SK-N-SH (cell line): Measurements from ENCODE around the gene NEMF. TPM values are rescaled to one million over a fixed set of nuclear protein-coding genes. Genes with fewer than 3 reads are reported as not detected.

Experiments
- CTCF ChIA-PET: fragments of 300-600, 350-600 bp; formaldehyde crosslinking; extraction: SDS; loops from one replicate; lab custom pipeline; 2021; lab: Yijun Ruan, JAX
- POLR2A ChIA-PET: fragments of 350-600 bp; sonication (Branson Sonifier 250); formaldehyde crosslinking; extraction: SDS; loops from one replicate; lab custom pipeline; 2020; ENCODE audit warnings: antibody characterized with exemption, inconsistent platforms; lab: Yijun Ruan, JAX
- DNase-seq: peaks from one replicate; pipeline ENCODE4 v3.0.0; 2012
- H2AFZ ChIP-seq: fragments of 200-600 bp; sonication (generic); 2 replicates; pipeline ENCODE4 v1.8.1; 2016; ENCODE audit warnings: antibody characterized with exemption, mild to moderate bottlenecking, low read depth
- H3F3A ChIP-seq: fragments of 200-600 bp; sonication (generic); replicated peaks from 2 replicates; pipeline ENCODE3; 2016; ENCODE audit warnings: antibody characterized with exemption, mild to moderate bottlenecking; ENCODE audit not compliant: insufficient read depth
- H3K27ac ChIP-seq, 2 experiments: fragments of 200-500 bp in 1 of 2; fragments of 200-600 bp in 1 of 2; sonication (Bioruptor generic) in 1 of 2; sonication (generic), shearing (Covaris generic) in 1 of 2; 2 replicates each; pipeline versions ENCODE4 v1.5.1 to v1.6.1; 2014 to 2016; ENCODE audit warnings: low read depth in 2 of 2, inconsistent platforms in 1 of 2, low read length in 1 of 2, mild to moderate bottlenecking in 1 of 2, mixed read lengths in 1 of 2
- H3K27me3 ChIP-seq: fragments of 200-600 bp; sonication (generic), shearing (Covaris generic); 2 replicates; pipeline ENCODE4 v1.6.1; 2016; ENCODE audit warnings: mixed run types; ENCODE audit not compliant: insufficient read depth
- H3K36me3 ChIP-seq, 2 experiments: fragments of 200-500 bp in 1 of 2; fragments of 200-600 bp in 1 of 2; sonication (Bioruptor generic) in 1 of 2; sonication (generic) in 1 of 2; replicated peaks in 1 of 2; 2 replicates each; pipeline versions ENCODE3 to v1.5.1; 2014 to 2016; ENCODE audit warnings: low read length in 1 of 2, mild to moderate bottlenecking in 1 of 2; ENCODE audit not compliant: insufficient read depth in 2 of 2, control insufficient read depth in 1 of 2
- H3K4me1 ChIP-seq, 2 experiments: fragments of 200-500 bp in 1 of 2; fragments of 200-600 bp in 1 of 2; sonication (Bioruptor generic) in 1 of 2; sonication (generic), shearing (Covaris generic) in 1 of 2; 2 replicates each; pipeline versions ENCODE4 v1.5.1 to v1.6.1; 2014 to 2016; ENCODE audit warnings: low read depth in 1 of 2, low read length in 1 of 2, mixed run types in 1 of 2; ENCODE audit not compliant: insufficient read depth in 2 of 2, control insufficient read depth in 1 of 2
- H3K4me2 ChIP-seq: fragments of 200-600 bp; sonication (generic), shearing (Covaris generic); 2 replicates; pipeline ENCODE4 v1.6.1; 2017; ENCODE audit warnings: mixed run types
- H3K4me3 ChIP-seq, 2 experiments: fragments of 200-500 bp in 1 of 2; fragments of 200-600 bp in 1 of 2; sonication (Bioruptor generic) in 1 of 2; sonication (generic), shearing (Covaris generic) in 1 of 2; 2 replicates each; pipeline versions ENCODE4 v1.5.1 to v1.8.1; 2014 to 2016; ENCODE audit warnings: low read depth in 2 of 2, inconsistent platforms in 1 of 2, low read length in 1 of 2, mild to moderate bottlenecking in 1 of 2, mixed read lengths in 1 of 2, moderate library complexity in 1 of 2
- H3K79me2 ChIP-seq: fragments of 200-600 bp; sonication (generic); 2 replicates; pipeline ENCODE4 v1.8.1; 2017; ENCODE audit warnings: mild to moderate bottlenecking; ENCODE audit not compliant: insufficient read depth
- H3K9ac ChIP-seq: fragments of 200-600 bp; sonication (generic); 2 replicates; pipeline ENCODE4 v1.6.1; 2017; ENCODE audit warnings: mixed run types
- H3K9me2 ChIP-seq: fragments of 200-600 bp; sonication (generic); 2 replicates; pipeline ENCODE4 v1.6.1; 2017; ENCODE audit warnings: mixed run types
- H3K9me3 ChIP-seq: fragments of 200-600 bp; sonication (generic); 2 replicates; pipeline ENCODE4 v1.6.1; 2017; ENCODE audit warnings: mixed run types, mild to moderate bottlenecking, moderate library complexity
- H4K20me1 ChIP-seq: fragments of 200-600 bp; sonication (generic); 2 replicates; pipeline ENCODE4 v1.6.1; 2017; ENCODE audit warnings: mild to moderate bottlenecking, mixed run types; ENCODE audit not compliant: insufficient read depth
- CHD2 ChIP-seq: fragments of 150-350 bp; IDR thresholded peaks from 2 replicates; pipeline ENCODE4 v1.6.1; 2018; ENCODE audit warnings: low read length; ENCODE audit not compliant: partially characterized antibody
- CTCF ChIP-seq: fragments of 200-600 bp; sonication (generic); IDR thresholded peaks from 2 replicates; pipeline ENCODE4 v1.6.1; 2017; ENCODE audit warnings: antibody characterized with exemption, mild to moderate bottlenecking, moderate library complexity
- ELF1 ChIP-seq: IDR thresholded peaks from 2 replicates; pipeline ENCODE4 v1.4.0; 2012
- EP300 ChIP-seq, 2 experiments: IDR thresholded peaks; 2 replicates each; pipeline versions ENCODE4 v1.4.0 to v1.6.1; 2012; ENCODE audit warnings: borderline replicate concordance in 1 of 2, low read depth in 1 of 2, low read length in 1 of 2
- EZH2phosphoT487 ChIP-seq: fragments of 200-600 bp; sonication (generic); IDR thresholded peaks from 2 replicates; pipeline ENCODE4 v1.6.1; 2017; ENCODE audit warnings: low read depth, mixed run types, mild to moderate bottlenecking, antibody characterized with exemption, moderate library complexity, borderline replicate concordance
- FOSL2 ChIP-seq: IDR thresholded peaks from 2 replicates; pipeline ENCODE4 v1.4.0; 2012; ENCODE audit warnings: low read depth, mild to moderate bottlenecking, moderate library complexity, borderline replicate concordance
- FOXJ3 ChIP-seq: sonication (generic); formaldehyde crosslinking; IDR thresholded peaks from 2 replicates; pipeline ENCODE4 v1.5.1; 2020; ENCODE audit warnings: mild to moderate bottlenecking, missing genetic modification reagents
- FOXM1 ChIP-seq: IDR thresholded peaks from 2 replicates; pipeline ENCODE4 v1.4.0; 2012; ENCODE audit warnings: low read depth, mild to moderate bottlenecking
- GABPA ChIP-seq: IDR thresholded peaks from 2 replicates; pipeline ENCODE4 v1.4.0; 2012; ENCODE audit warnings: low read depth, mild to moderate bottlenecking
- GATA2 ChIP-seq: sonication (generic); formaldehyde crosslinking; IDR thresholded peaks from 2 replicates; pipeline ENCODE4 v1.5.0; 2020; ENCODE audit warnings: mild to moderate bottlenecking, missing genetic modification reagents
- IRF3 ChIP-seq: fragments of 150-350 bp; IDR thresholded peaks from 2 replicates; pipeline ENCODE4 v1.6.1; 2016; ENCODE audit warnings: mild to moderate bottlenecking, low read depth, low read length
- JUND ChIP-seq: IDR thresholded peaks from 2 replicates; pipeline ENCODE4 v1.4.0; 2012
- MAX ChIP-seq: IDR thresholded peaks from 2 replicates; pipeline ENCODE4 v1.4.0; 2012; ENCODE audit warnings: low read depth
- MEF2A ChIP-seq: IDR thresholded peaks from 2 replicates; pipeline ENCODE4 v1.4.0; 2012; ENCODE audit warnings: low read depth, borderline replicate concordance
- NFIC ChIP-seq: IDR thresholded peaks from 2 replicates; pipeline ENCODE4 v1.4.0; 2012; ENCODE audit warnings: borderline replicate concordance
- NRF1 ChIP-seq: IDR thresholded peaks from 2 replicates; pipeline ENCODE4 v1.6.1; 2012; ENCODE audit warnings: low read depth, mild to moderate bottlenecking, low read length
- PBX3 ChIP-seq: IDR thresholded peaks from 2 replicates; pipeline ENCODE4; 2012
- POLR2AphosphoS5 ChIP-seq: IDR thresholded peaks from 2 replicates; pipeline ENCODE4 v1.6.1; 2012; ENCODE audit warnings: low read depth, low read length
- RAD21 ChIP-seq: IDR thresholded peaks from 2 replicates; pipeline ENCODE4 v1.6.1; 2012; ENCODE audit warnings: mild to moderate bottlenecking, low read length
- RCOR1 ChIP-seq: fragments of 150-350 bp; IDR thresholded peaks from 2 replicates; pipeline ENCODE4 v1.6.1; 2017; ENCODE audit warnings: antibody characterized with exemption, low read length
- RXRA ChIP-seq: IDR thresholded peaks from 2 replicates; pipeline ENCODE4 v1.4.0; 2012; ENCODE audit warnings: low read depth, mild to moderate bottlenecking, borderline replicate concordance
- SIN3A ChIP-seq: IDR thresholded peaks from 2 replicates; pipeline ENCODE4 v1.6.1; 2012; ENCODE audit warnings: low read depth, mild to moderate bottlenecking, low read length, moderate library complexity, borderline replicate concordance
- TAF1 ChIP-seq: IDR thresholded peaks from 2 replicates; pipeline ENCODE4 v1.6.1; 2012; ENCODE audit warnings: low read depth, mild to moderate bottlenecking, low read length, moderate library complexity, borderline replicate concordance
- TEAD4 ChIP-seq: IDR thresholded peaks from 2 replicates; pipeline ENCODE4 v1.4.0; 2012; ENCODE audit warnings: mild to moderate bottlenecking, borderline replicate concordance; ENCODE audit not compliant: insufficient read depth
- USF2 ChIP-seq: fragments of 150-350 bp; IDR thresholded peaks from 2 replicates; pipeline ENCODE4 v1.6.1; 2017; ENCODE audit warnings: antibody characterized with exemption, low read length, low read depth, borderline replicate concordance
- WGBS: methylation state at CpG from one replicate; pipeline ENCODE4 v1.1.6; 2017; ENCODE audit warnings: low lambda C conversion rate; 5-methylcytosine and 5-hydroxymethylcytosine counted together
- polyA plus RNA-seq, 3 experiments: library from polyadenylated mRNA; depleted of rRNA; stranded (reverse); fragments of >200 nt; gene quantifications; 2 replicates each; pipeline ENCODE4 v1.2.3, GENCODE V29; 2012

The NEMF gene
- polyA plus RNA-seq, 1 of the 3 experiments (the other 2 are of a cell fraction) = 14.0 TPM

GRCh38 chr14:49892636-49893308, 40.2 kb upstream of the NEMF start, which contains the start of gene ARF6:
TSS of gene ARF6 (plus strand) at chr14:49893082. CDS start at chr14:49893737, 655 bp downstream.
- WGBS = 1% methylated on average over 49 of the region's 66 CpGs
- TF ChIP-seq IRF3 = no peak
- no peak for TF ChIP-seq FOXM1
- TF ChIP-seq RAD21 = no peak; the same call in none of the 2 replicates
- TF ChIP-seq GATA2 (CRISPR knock-in tag) = no peak
- peak; percentile 95 for TF ChIP-seq TAF1
- TF ChIP-seq RXRA = no peak
- peak; percentile 61 for TF ChIP-seq MAX
- TF ChIP-seq JUND = no peak
- peak; percentile 88 for TF ChIP-seq POLR2AphosphoS5
- TF ChIP-seq EP300 (IDR thresholded peaks at IDR 0.05; ENCODE audit: borderline replicate concordance in 1 of 2, low read depth in 1 of 2, low read length in 1 of 2) = peak; percentile 2 to 4; a peak in 1 of 4 replicates
- TF ChIP-seq USF2 = no peak
- no peak for TF ChIP-seq MEF2A
- peak; percentile 80 for TF ChIP-seq NRF1
- TF ChIP-seq GABPA = peak; percentile 79
- TF ChIP-seq CHD2 = no peak
- no peak; the same call in 1 of the 2 replicates for TF ChIP-seq RCOR1
- TF ChIP-seq NFIC = peak; percentile 25; the same call in 1 of the 2 replicates
- TF ChIP-seq SIN3A = peak; percentile 74; the same call in 1 of the 2 replicates
- no peak for TF ChIP-seq TEAD4
- no peak for TF ChIP-seq FOXJ3 (CRISPR knock-in tag)
- no peak for TF ChIP-seq ELF1
- no peak for TF ChIP-seq PBX3
- no peak for TF ChIP-seq EZH2phosphoT487
- TF ChIP-seq CTCF = no peak
- TF ChIP-seq FOSL2 = no peak; the same call in 1 of the 2 replicates

More at GRCh38 chr14:49892636-49893308, 40.2 kb upstream of the NEMF start, which contains the start of gene ARF6:
- Histone ChIP-seq H3K79me2 (peaks cover 56% of the 10 kb centered on the region), H3K4me1 (peaks cover 12 to 19% of the 10 kb centered on the region in 2 experiments), H3K27ac (peak within 1 kb of the TSS; percentile 93 to 98), H3K27me3 (no peaks in the 10 kb centered on the region), H3K4me2 (peak within 1 kb of the TSS; percentile 72), H2AFZ (peak within 1 kb of the TSS; percentile 23), H4K20me1 (peaks cover 38% of the 10 kb centered on the region), H3K4me3 (peak within 1 kb of the TSS; percentile 85 to 91), H3K36me3 (peaks cover 30 to 42% of the 10 kb centered on the region in 2 experiments), H3K9me3 (no peaks in the 10 kb centered on the region), H3K9me2 (no peaks in the 10 kb centered on the region), H3K9ac (peak within 1 kb of the TSS; percentile 98), H3F3A (peaks cover 26% of the 10 kb centered on the region)
- peak; percentile 98 for DNase-seq
- POLR2A ChIA-PET = interaction anchor here (0.6 to 1.5 kb wide), 7 partner anchors 13 to 169 kb away, joined by 3 to 8 read pairs (median 4); no protein-coding TSS in a partner anchor
- CTCF ChIA-PET = interaction anchor here (0.9 to 2.1 kb wide), 7 partner anchors 13 to 219 kb away, joined by 3 to 13 read pairs (median 6); partner anchors contain the start of gene NEMF
